GM23338 (cell line): ENCODE data around the gene LRMDA. TPM values are rescaled to one million over a fixed set of nuclear protein-coding genes. Genes with fewer than 3 reads are reported as not detected.

Experiments used
- ATAC-seq: fragments of 200-7000 bp; cut with Tn5 transposase; 3 replicates; pipeline ENCODE4 v1.9.1; 2020
- DNase-seq: peaks from one replicate; pipeline ENCODE4 v3.0.0-alpha.2; 2015; ENCODE audit warnings: low spot score
- H2AFZ ChIP-seq: fragments of 200-600 bp; sonication (generic); 2 replicates; pipeline ENCODE4 v1.8.0; 2016; ENCODE audit warnings: antibody characterized with exemption, mild to moderate bottlenecking, moderate library complexity
- H3F3A ChIP-seq: fragments of 200-600 bp; sonication (generic); replicated peaks from 2 replicates; pipeline ENCODE4 v1.8.0; 2017; ENCODE audit warnings: antibody characterized with exemption, mixed run types, low read depth
- H3K27ac ChIP-seq: fragments of 200-600 bp; sonication (generic); 2 replicates; pipeline ENCODE4 v1.6.1; 2016; ENCODE audit warnings: low read depth
- H3K27me3 ChIP-seq: fragments of 200-600 bp; sonication (generic); 2 replicates; pipeline ENCODE4 v1.8.0; 2016; ENCODE audit warnings: mild to moderate bottlenecking, mixed run types, moderate library complexity; ENCODE audit not compliant: insufficient read depth
- H3K36me3 ChIP-seq: fragments of 200-600 bp; sonication (generic); 2 replicates; pipeline ENCODE4 v1.8.0; 2016; ENCODE audit warnings: mild to moderate bottlenecking; ENCODE audit not compliant: insufficient read depth
- H3K4me1 ChIP-seq: fragments of 200-600 bp; sonication (generic); 2 replicates; pipeline ENCODE4 v1.8.0; 2016; ENCODE audit warnings: mild to moderate bottlenecking, moderate library complexity; ENCODE audit not compliant: insufficient read depth
- H3K4me2 ChIP-seq: fragments of 200-600 bp; sonication (generic); 2 replicates; pipeline ENCODE4 v1.7.1; 2017; ENCODE audit warnings: mixed run types
- H3K4me3 ChIP-seq: fragments of 200-600 bp; sonication (generic); 2 replicates; pipeline ENCODE4 v1.6.1; 2016; ENCODE audit warnings: mixed run types
- H3K79me2 ChIP-seq: fragments of 200-600 bp; sonication (generic); replicated peaks from 2 replicates; pipeline ENCODE4 v1.8.0; 2017; ENCODE audit warnings: mild to moderate bottlenecking; ENCODE audit not compliant: insufficient read depth
- H3K9me2 ChIP-seq: fragments of 200-600 bp; sonication (generic); 2 replicates; pipeline ENCODE4 v1.8.0; 2017; ENCODE audit not compliant: insufficient read depth
- H4K20me1 ChIP-seq: fragments of 200-600 bp; sonication (generic); replicated peaks from 2 replicates; pipeline ENCODE4 v1.8.0; 2017; ENCODE audit warnings: mild to moderate bottlenecking; ENCODE audit not compliant: insufficient read depth
- H3K27ac Mint-ChIP-seq: 2 replicates; pipeline ENCODE4 v1.8.0; 2020; ENCODE audit warnings: inconsistent platforms, mild to moderate bottlenecking, moderate library complexity, mixed read lengths
- H3K27me3 Mint-ChIP-seq: 3 replicates; pipeline ENCODE4 v1.8.0; 2022; ENCODE audit warnings: low read depth, mild to moderate bottlenecking, moderate library complexity, mixed read lengths, inconsistent platforms; ENCODE audit not compliant: insufficient read depth, poor library complexity
- H3K36me3 Mint-ChIP-seq: 3 replicates; pipeline ENCODE4 v1.8.0; 2021; ENCODE audit warnings: low read depth, mild to moderate bottlenecking, inconsistent platforms, moderate library complexity, mixed read lengths
- H3K4me1 Mint-ChIP-seq: 3 replicates; pipeline ENCODE4 v1.8.0; 2020; ENCODE audit warnings: mild to moderate bottlenecking, inconsistent platforms, mixed read lengths
- H3K4me3 Mint-ChIP-seq: 3 replicates; pipeline ENCODE4 v1.8.0; 2021; ENCODE audit warnings: moderate library complexity, mild to moderate bottlenecking, inconsistent platforms, mixed read lengths
- H3K9me3 Mint-ChIP-seq: 3 replicates; pipeline ENCODE4 v1.8.0; 2020; ENCODE audit warnings: moderate library complexity, mild to moderate bottlenecking, inconsistent platforms, mixed read lengths
- CREB1 ChIP-seq: fragments of 250-450 bp; sonication (Bioruptor Pico); IDR thresholded peaks from 2 replicates; pipeline ENCODE4 v1.5.0; 2020; ENCODE audit warnings: low read depth, mild to moderate bottlenecking, moderate library complexity
- EZH2 ChIP-seq: fragments of 200-600 bp; sonication (generic); IDR thresholded peaks from one replicate; pipeline ENCODE4 v1.8.0; 2017; ENCODE audit warnings: antibody characterized with exemption, mild to moderate bottlenecking, low read depth; ENCODE audit not compliant: unreplicated experiment
- NANOG ChIP-seq: IDR thresholded peaks from 2 replicates; pipeline ENCODE4 v1.6.1; 2016; ENCODE audit warnings: antibody characterized with exemption, borderline replicate concordance
- POLR2AphosphoS5 ChIP-seq: IDR thresholded peaks from 2 replicates; pipeline ENCODE4 v1.6.1; 2016; ENCODE audit warnings: antibody characterized with exemption, low read depth
- STAT1 ChIP-seq: IDR thresholded peaks from one replicate; pipeline ENCODE4 v1.6.1; 2016; ENCODE audit warnings: antibody characterized with exemption; ENCODE audit not compliant: unreplicated experiment
- ZNF114 ChIP-seq: fragments of 250-450 bp; sonication (Bioruptor Pico); IDR thresholded peaks from 2 replicates; pipeline ENCODE4 v1.5.0; 2020; ENCODE audit warnings: mild to moderate bottlenecking, moderate library complexity
- ZNF331 ChIP-seq: fragments of 250-450 bp; sonication (Bioruptor Pico); IDR thresholded peaks from 2 replicates; pipeline ENCODE4 v1.5.0; 2020; ENCODE audit warnings: low read depth, mild to moderate bottlenecking, moderate library complexity
- polyA plus RNA-seq: library from polyadenylated mRNA; unstranded; fragments of >200 nt; fragmentation: Nextera tagmentation; extraction: Ambion mirVana; gene quantifications from 2 replicates; pipeline ENCODE4 v1.2.1, GENCODE V29; 2016
- total RNA-seq: library from RNA; depleted of rRNA; stranded (reverse); fragments of >200 nt; shearing (Covaris generic); gene quantifications from 2 replicates; pipeline ENCODE4 v1.2.3, GENCODE V29; 2014
- TF ChIP-seq, protein P1 (sequence below): IDR thresholded peaks from 2 replicates; pipeline ENCODE4 v1.6.1; 2016; ENCODE audit warnings: antibody characterized with exemption
- TF ChIP-seq, protein P2 (sequence below): fragments of 250-450 bp; sonication (Bioruptor Pico); IDR thresholded peaks from 2 replicates; pipeline ENCODE4 v1.5.0; 2020; ENCODE audit warnings: mild to moderate bottlenecking, moderate library complexity
- TF ChIP-seq, protein P3 (sequence below), 2 experiments: fragments of 200-600 bp in 1 of 2; sonication (generic) in 1 of 2; conservative IDR thresholded peaks; 2 replicates each; pipeline versions ENCODE4 v1.5.1 to v1.6.1; 2016 to 2017; ENCODE audit warnings: antibody characterized with exemption in 2 of 2, low read depth in 2 of 2, mild to moderate bottlenecking in 2 of 2, moderate library complexity in 1 of 2
- TF ChIP-seq, protein P4 (sequence below): IDR thresholded peaks from one replicate; pipeline ENCODE4 v1.6.1; 2018; ENCODE audit warnings: antibody characterized with exemption; ENCODE audit not compliant: unreplicated experiment

Gene LRMDA
- total and polyA plus RNA-seq, 2 experiments from 2014 or later, result 0.90 to 1.8 TPM

DNA sequence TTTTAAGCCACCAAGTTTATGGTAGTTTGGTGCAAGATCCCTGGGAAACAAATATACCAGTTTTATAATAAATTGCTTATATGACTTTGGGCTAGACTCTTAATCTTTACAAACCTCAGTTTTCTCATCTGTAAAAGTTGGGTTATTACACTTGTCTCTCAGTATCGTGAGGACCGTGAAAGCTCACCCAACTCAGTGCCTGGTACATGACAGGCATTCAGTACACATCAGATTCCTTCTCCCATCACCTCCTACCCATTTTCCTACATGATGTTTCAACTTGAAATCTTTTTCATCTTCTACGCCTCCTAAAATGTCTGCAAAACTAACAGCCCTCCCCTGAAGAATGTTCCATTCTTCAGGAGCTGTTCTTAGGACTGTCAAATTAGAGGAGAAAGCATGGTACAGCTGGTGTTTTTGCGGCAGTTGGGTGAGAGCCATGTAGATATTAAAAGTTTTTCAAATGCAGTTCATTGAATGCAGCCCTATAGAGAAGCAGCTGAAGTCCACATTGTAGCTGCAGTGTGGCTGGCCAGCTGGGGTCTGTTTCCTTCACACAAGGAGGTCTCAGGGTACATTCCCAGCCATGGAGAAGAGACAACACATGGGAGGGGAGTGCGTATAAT, 812.8 kb downstream of the LRMDA start:
- no peak overlapping the region for H3K27ac Mint-ChIP-seq
- H3K4me3 Mint-ChIP-seq, result no peak overlapping the region
- H3K27me3 Mint-ChIP-seq, result peaks cover 1% of the 10 kb centered on the region
- H3K36me3 Mint-ChIP-seq, result no peaks in the 10 kb centered on the region
- no peaks in the 10 kb centered on the region for H3K9me3 Mint-ChIP-seq
- Histone ChIP-seq H4K20me1 (no peaks in the 10 kb centered on the region), H2AFZ (no peak overlapping the region), H3K27me3 (no peaks in the 10 kb centered on the region; the same call in 1 of the 2 replicates), H3K9me2 (peaks cover 6% of the 10 kb centered on the region; the same call in 1 of the 2 replicates), H3K36me3 (no peaks in the 10 kb centered on the region), H3K4me1 (no peaks in the 10 kb centered on the region), H3F3A (no peaks in the 10 kb centered on the region), H3K27ac (no peak overlapping the region), H3K4me3 (no peak overlapping the region), H3K79me2 (no peaks in the 10 kb centered on the region), H3K4me2 (no peak overlapping the region)
- no peaks in the 10 kb centered on the region for H3K4me1 Mint-ChIP-seq
- DNase-seq, result no peak
- no peak for ATAC-seq
- TF ChIP-seq, protein P1, sequence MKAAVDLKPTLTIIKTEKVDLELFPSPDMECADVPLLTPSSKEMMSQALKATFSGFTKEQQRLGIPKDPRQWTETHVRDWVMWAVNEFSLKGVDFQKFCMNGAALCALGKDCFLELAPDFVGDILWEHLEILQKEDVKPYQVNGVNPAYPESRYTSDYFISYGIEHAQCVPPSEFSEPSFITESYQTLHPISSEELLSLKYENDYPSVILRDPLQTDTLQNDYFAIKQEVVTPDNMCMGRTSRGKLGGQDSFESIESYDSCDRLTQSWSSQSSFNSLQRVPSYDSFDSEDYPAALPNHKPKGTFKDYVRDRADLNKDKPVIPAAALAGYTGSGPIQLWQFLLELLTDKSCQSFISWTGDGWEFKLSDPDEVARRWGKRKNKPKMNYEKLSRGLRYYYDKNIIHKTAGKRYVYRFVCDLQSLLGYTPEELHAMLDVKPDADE, result no peak
- TF ChIP-seq STAT1 (no peak), CREB1 (CRISPR knock-in tag) (no peak), ZNF331 (CRISPR knock-in tag) (no peak), ZNF114 (no peak), POLR2AphosphoS5 (no peak), EZH2 (no peak), NANOG (no peak)
- TF ChIP-seq, protein P2, sequence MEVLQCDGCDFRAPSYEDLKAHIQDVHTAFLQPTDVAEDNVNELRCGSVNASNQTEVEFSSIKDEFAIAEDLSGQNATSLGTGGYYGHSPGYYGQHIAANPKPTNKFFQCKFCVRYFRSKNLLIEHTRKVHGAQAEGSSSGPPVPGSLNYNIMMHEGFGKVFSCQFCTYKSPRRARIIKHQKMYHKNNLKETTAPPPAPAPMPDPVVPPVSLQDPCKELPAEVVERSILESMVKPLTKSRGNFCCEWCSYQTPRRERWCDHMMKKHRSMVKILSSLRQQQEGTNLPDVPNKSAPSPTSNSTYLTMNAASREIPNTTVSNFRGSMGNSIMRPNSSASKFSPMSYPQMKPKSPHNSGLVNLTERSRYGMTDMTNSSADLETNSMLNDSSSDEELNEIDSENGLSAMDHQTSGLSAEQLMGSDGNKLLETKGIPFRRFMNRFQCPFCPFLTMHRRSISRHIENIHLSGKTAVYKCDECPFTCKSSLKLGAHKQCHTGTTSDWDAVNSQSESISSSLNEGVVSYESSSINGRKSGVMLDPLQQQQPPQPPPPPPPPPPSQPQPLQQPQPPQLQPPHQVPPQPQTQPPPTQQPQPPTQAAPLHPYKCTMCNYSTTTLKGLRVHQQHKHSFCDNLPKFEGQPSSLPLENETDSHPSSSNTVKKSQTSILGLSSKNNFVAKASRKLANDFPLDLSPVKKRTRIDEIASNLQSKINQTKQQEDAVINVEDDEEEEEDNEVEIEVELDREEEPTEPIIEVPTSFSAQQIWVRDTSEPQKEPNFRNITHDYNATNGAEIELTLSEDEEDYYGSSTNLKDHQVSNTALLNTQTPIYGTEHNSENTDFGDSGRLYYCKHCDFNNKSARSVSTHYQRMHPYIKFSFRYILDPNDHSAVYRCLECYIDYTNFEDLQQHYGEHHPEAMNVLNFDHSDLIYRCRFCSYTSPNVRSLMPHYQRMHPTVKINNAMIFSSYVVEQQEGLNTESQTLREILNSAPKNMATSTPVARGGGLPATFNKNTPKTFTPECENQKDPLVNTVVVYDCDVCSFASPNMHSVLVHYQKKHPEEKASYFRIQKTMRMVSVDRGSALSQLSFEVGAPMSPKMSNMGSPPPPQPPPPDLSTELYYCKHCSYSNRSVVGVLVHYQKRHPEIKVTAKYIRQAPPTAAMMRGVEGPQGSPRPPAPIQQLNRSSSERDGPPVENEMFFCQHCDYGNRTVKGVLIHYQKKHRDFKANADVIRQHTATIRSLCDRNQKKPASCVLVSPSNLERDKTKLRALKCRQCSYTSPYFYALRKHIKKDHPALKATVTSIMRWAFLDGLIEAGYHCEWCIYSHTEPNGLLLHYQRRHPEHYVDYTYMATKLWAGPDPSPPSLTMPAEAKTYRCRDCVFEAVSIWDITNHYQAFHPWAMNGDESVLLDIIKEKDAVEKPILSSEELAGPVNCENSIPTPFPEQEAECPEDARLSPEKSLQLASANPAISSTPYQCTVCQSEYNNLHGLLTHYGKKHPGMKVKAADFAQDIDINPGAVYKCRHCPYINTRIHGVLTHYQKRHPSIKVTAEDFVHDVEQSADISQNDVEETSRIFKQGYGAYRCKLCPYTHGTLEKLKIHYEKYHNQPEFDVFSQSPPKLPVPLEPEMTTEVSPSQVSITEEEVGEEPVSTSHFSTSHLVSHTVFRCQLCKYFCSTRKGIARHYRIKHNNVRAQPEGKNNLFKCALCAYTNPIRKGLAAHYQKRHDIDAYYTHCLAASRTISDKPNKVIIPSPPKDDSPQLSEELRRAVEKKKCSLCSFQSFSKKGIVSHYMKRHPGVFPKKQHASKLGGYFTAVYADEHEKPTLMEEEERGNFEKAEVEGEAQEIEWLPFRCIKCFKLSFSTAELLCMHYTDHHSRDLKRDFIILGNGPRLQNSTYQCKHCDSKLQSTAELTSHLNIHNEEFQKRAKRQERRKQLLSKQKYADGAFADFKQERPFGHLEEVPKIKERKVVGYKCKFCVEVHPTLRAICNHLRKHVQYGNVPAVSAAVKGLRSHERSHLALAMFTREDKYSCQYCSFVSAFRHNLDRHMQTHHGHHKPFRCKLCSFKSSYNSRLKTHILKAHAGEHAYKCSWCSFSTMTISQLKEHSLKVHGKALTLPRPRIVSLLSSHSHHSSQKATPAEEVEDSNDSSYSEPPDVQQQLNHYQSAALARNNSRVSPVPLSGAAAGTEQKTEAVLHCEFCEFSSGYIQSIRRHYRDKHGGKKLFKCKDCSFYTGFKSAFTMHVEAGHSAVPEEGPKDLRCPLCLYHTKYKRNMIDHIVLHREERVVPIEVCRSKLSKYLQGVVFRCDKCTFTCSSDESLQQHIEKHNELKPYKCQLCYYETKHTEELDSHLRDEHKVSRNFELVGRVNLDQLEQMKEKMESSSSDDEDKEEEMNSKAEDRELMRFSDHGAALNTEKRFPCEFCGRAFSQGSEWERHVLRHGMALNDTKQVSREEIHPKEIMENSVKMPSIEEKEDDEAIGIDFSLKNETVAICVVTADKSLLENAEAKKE (CRISPR knock-in tag), result no peak
- TF ChIP-seq, protein P3, sequence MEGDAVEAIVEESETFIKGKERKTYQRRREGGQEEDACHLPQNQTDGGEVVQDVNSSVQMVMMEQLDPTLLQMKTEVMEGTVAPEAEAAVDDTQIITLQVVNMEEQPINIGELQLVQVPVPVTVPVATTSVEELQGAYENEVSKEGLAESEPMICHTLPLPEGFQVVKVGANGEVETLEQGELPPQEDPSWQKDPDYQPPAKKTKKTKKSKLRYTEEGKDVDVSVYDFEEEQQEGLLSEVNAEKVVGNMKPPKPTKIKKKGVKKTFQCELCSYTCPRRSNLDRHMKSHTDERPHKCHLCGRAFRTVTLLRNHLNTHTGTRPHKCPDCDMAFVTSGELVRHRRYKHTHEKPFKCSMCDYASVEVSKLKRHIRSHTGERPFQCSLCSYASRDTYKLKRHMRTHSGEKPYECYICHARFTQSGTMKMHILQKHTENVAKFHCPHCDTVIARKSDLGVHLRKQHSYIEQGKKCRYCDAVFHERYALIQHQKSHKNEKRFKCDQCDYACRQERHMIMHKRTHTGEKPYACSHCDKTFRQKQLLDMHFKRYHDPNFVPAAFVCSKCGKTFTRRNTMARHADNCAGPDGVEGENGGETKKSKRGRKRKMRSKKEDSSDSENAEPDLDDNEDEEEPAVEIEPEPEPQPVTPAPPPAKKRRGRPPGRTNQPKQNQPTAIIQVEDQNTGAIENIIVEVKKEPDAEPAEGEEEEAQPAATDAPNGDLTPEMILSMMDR (conservative IDR thresholded peaks at IDR 0.05; ENCODE audit: low read depth in 2 of 2), result no peak
- TF ChIP-seq, protein P4, sequence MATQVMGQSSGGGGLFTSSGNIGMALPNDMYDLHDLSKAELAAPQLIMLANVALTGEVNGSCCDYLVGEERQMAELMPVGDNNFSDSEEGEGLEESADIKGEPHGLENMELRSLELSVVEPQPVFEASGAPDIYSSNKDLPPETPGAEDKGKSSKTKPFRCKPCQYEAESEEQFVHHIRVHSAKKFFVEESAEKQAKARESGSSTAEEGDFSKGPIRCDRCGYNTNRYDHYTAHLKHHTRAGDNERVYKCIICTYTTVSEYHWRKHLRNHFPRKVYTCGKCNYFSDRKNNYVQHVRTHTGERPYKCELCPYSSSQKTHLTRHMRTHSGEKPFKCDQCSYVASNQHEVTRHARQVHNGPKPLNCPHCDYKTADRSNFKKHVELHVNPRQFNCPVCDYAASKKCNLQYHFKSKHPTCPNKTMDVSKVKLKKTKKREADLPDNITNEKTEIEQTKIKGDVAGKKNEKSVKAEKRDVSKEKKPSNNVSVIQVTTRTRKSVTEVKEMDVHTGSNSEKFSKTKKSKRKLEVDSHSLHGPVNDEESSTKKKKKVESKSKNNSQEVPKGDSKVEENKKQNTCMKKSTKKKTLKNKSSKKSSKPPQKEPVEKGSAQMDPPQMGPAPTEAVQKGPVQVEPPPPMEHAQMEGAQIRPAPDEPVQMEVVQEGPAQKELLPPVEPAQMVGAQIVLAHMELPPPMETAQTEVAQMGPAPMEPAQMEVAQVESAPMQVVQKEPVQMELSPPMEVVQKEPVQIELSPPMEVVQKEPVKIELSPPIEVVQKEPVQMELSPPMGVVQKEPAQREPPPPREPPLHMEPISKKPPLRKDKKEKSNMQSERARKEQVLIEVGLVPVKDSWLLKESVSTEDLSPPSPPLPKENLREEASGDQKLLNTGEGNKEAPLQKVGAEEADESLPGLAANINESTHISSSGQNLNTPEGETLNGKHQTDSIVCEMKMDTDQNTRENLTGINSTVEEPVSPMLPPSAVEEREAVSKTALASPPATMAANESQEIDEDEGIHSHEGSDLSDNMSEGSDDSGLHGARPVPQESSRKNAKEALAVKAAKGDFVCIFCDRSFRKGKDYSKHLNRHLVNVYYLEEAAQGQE, result no peak
